Heart right ventricle (tissue), 16 donors: ENCODE measurements around the gene VARS1. TPM values are rescaled to one million over a fixed set of nuclear protein-coding genes. Genes with fewer than 3 reads are reported as not detected.

Experiments used
- ATAC-seq, 8 donors: fragments of 200-7000 bp; cut with Tn5 transposase; one replicate each; pipeline ENCODE4 v1.9.1; 2020; ENCODE audit warnings: mild to moderate bottlenecking in 8 of 8, moderate library complexity in 8 of 8, moderate number of reproducible peaks in 1 of 8
- DNase-seq, 2 donors: peaks; one replicate each; pipeline ENCODE4 v3.0.0-alpha.2; 2020
- H3K27ac ChIP-seq, 10 donors: fragments of 200-600 bp; sonication (generic) in 2 of 10; one replicate each; pipeline versions ENCODE4 v1.5.0 to v1.8.0; 2020 to 2022; ENCODE audit warnings: mild to moderate bottlenecking in 3 of 10
- H3K27me3 ChIP-seq, 7 donors: fragments of 200-600 bp; one replicate each; pipeline ENCODE4 v1.8.0; 2021 to 2022; ENCODE audit warnings: mild to moderate bottlenecking in 2 of 7
- H3K36me3 ChIP-seq, 9 donors: fragments of 200-600 bp; sonication (generic) in 1 of 9; one replicate each; pipeline versions ENCODE4 v1.5.0 to v1.8.0; 2020 to 2022; ENCODE audit warnings: mild to moderate bottlenecking in 2 of 9
- H3K4me1 ChIP-seq, 9 donors: fragments of 200-600 bp; sonication (generic) in 1 of 9; one replicate each; pipeline versions ENCODE4 v1.5.0 to v1.8.0; 2020 to 2022; ENCODE audit warnings: mild to moderate bottlenecking in 4 of 9
- H3K4me3 ChIP-seq, 10 donors: fragments of 200-600 bp; sonication (generic) in 2 of 10; one replicate each; pipeline versions ENCODE4 v1.5.0 to v1.8.0; 2020 to 2022; ENCODE audit warnings: mild to moderate bottlenecking in 7 of 10, moderate library complexity in 2 of 10
- H3K9me3 ChIP-seq, 11 donors: fragments of 200-600 bp in 10 of 11; sonication (generic) in 2 of 11; one replicate each; pipeline versions ENCODE4 v1.5.0 to v1.8.0; 2013 to 2022; ENCODE audit warnings: mild to moderate bottlenecking in 2 of 11, control low read depth in 1 of 11, moderate library complexity in 1 of 11
- CTCF ChIP-seq, 9 donors: fragments of 200-600 bp; sonication (generic) in 2 of 9; IDR thresholded peaks; one replicate each; pipeline versions ENCODE4 v1.5.0 to v1.8.0; 2021 to 2022; ENCODE audit warnings: antibody characterized with exemption in 9 of 9, mild to moderate bottlenecking in 5 of 9, moderate library complexity in 1 of 9
- WGBS, 2 donors: extraction: QIAGEN DNeasy Blood & Tissue Kit; methylation state at CpG; one replicate each; pipeline ENCODE4 v1.1.7; 2013; ENCODE audit warnings: inconsistent platforms in 1 of 2; 5-methylcytosine and 5-hydroxymethylcytosine counted together
- intact Hi-C, 10 donors: fragments of 100-400 bp; cut with DNase I; formaldehyde crosslinking; loops; one replicate each; pipeline versions ENCODE4 v1.11.1 to v1.14.2; 2022
- polyA plus RNA-seq, 2 donors: library from polyadenylated mRNA; stranded (reverse); fragments of 200-250 nt; gene quantifications; one replicate each; pipeline ENCODE4 v1.2.3, GENCODE V29; 2013
- total RNA-seq, 10 donors: library from RNA; stranded (reverse); fragmentation: NEBNext Ultra II Directional in 3 of 10; extraction: Animal tissue kit (Norgen Biotek cat#: 25700) in 3 of 10; gene quantifications; one replicate each; pipeline versions ENCODE4 v1.2.1 to v1.2.4, GENCODE V29; 2021 to 2023
- donor health status: Arrhythmogenic right ventricular cardiomyopathy.
- donor health status: ischemic (EF 13 %, LVEDD 7.1; RV severe dilation, severe dysfunction).
- donor health status: healthy with polysubstance abuse.
- donor health status: DM: no; HTN: yes; CAD: no.
- donor health status: DM: no; HTN: no; CAD: no.
- donor health status: ischemic (EF 25% LVEDD 6.9; RV normal size, moderate dysfunction).
- donor health status: ischemic (EF 25% LVEDD 5.7; RV mildly dilated, moderate dysfunction).
- donor health status: healthy.
- donor health status: DM: yes; HTN: yes; CAD: no.
- donor health status: Ischemic cardiomyopathy.
- donor health status: ischemic (EF 35%, LVEDD 5.7; RV mildly dilated, moderate dysfunction).
- donor health status: nonischemic (EF 11% LVEDD 7.7; RV severe dilation, severe dysfunction).
- donor health status: DM: yes; HTN: yes; CAD: no.
- donor health status: PGD.
- donor health status: ischemic (EF 29% LVEDD 5.4; RV normal size, mild dysfunction).
- donor health status: nonischemic (EF 23%, LVEDD 6.1; RV moderate dilation, normal function).

The VARS1 gene
- total and polyA plus RNA-seq, 12 donors, result 22.4 to 44.0 (median 29.5) TPM

GRCh38 chr6:31836047-31836473 lies 40.5 kb upstream of the VARS1 start:
- Histone ChIP-seq H3K4me1 (peaks cover 24 to 70% (median 54%) of the 10 kb centered on the region in 9 donors), H3K9me3 (no peaks in the 10 kb centered on the region), H3K27ac (peak overlapping the region in 9 of 10 donors; percentile 5 to 98 (median 96)), H3K27me3 (no peaks in the 10 kb centered on the region), H3K4me3 (peak overlapping the region; percentile 8 to 100 (median 90)), H3K36me3 (peaks cover 0 to 51% (median 43%) of the 10 kb centered on the region in 9 donors)
- intact Hi-C loops, result loop anchor here in 7 of 10 donors (5.0 to 10.0 kb wide), 6 partner anchors 59 to 291 kb away; partner anchors contain the start of genes VWA7 (in 3 of the 7), ATP6V1G2 (in 2 of the 7), DDX39B (in 2 of the 7) and NFKBIL1 (in 2 of the 7)
- no peak for ATAC-seq
- WGBS, 2 donors, result 14 to 19% methylated on average over 14 of the region's 14 CpGs
- no peak for TF ChIP-seq CTCF (IDR thresholded peaks at IDR 0.05)
- no peak for DNase-seq

GRCh38 chr6:31834367-31835250 lies 39.1 kb upstream of the VARS1 start:
- intact Hi-C loops, result loop anchor here (2.0 to 10.0 kb wide), 16 partner anchors 28 to 290 kb away; partner anchors contain the start of genes LY6G5C (in 7 of the 10), VWA7 (in 4 of the 10), CLIC1 (in 3 of the 10) and DDAH2 (in 3 of the 10)
- Histone ChIP-seq H3K27ac (peak overlapping the region; percentile 89 to 98 (median 96)), H3K4me1 (peaks cover 27 to 79% (median 62%) of the 10 kb centered on the region in 9 donors), H3K27me3 (no peaks in the 10 kb centered on the region), H3K36me3 (peaks cover 0 to 37% (median 29%) of the 10 kb centered on the region in 9 donors), H3K9me3 (no peaks in the 10 kb centered on the region), H3K4me3 (peak overlapping the region; percentile 84 to 100 (median 93))
- no peak for TF ChIP-seq CTCF (IDR thresholded peaks at IDR 0.05)
- DNase-seq, result peak; percentile 90
- ATAC-seq, result peak; percentile 87 to 95 (median 93)
- 0 to 1% methylated on average over 59 of the region's 59 CpGs for WGBS, 2 donors

- ATAC-seq, result no peak
- peaks cover 14 to 57% (median 38%) of the 10 kb centered on the region in 9 donors for H3K4me1 ChIP-seq
- peak overlapping the region in 5 of 10 donors; percentile 9 to 98 (median 84) for H3K27ac ChIP-seq
- intact Hi-C loops, result loop anchor here (2.0 to 10.0 kb wide), 13 partner anchors 34 to 287 kb away; partner anchors contain the start of genes LY6G5C (in 6 of the 10), CLIC1 (in 3 of the 10), DDAH2 (in 3 of the 10) and VWA7 (in 3 of the 10)
- H3K27me3 ChIP-seq, result no peaks in the 10 kb centered on the region
- no peak for DNase-seq
- H3K4me3 ChIP-seq, result peak overlapping the region in 9 of 10 donors; percentile 46 to 77 (median 68)
- peaks cover 0 to 6% (median 0%) of the 10 kb centered on the region in 9 donors for H3K36me3 ChIP-seq
- TF ChIP-seq CTCF (IDR thresholded peaks at IDR 0.05), result no peak
- 88 to 90% methylated on average over 15 of the region's 15 CpGs for WGBS, 2 donors
- H3K9me3 ChIP-seq, result no peaks in the 10 kb centered on the region
These were observed 36.0 kb upstream of the VARS1 start for GRCh38 chr6:31831350-31832215.
